ENCODE measurements around the gene APOL2. TPM values are rescaled to one million over a fixed set of nuclear protein-coding genes. Genes with fewer than 3 reads are reported as not detected.
"Not testable (repeated sequence)": the region's sequence is repeated elsewhere in the genome, so short reads cannot be mapped to it uniquely, and the experiment has no call there.

APOL2 gene
- total and polyA plus RNA-seq, 4 donors = 19.9 to 37.8 (median 30.0) TPM

DNA sequence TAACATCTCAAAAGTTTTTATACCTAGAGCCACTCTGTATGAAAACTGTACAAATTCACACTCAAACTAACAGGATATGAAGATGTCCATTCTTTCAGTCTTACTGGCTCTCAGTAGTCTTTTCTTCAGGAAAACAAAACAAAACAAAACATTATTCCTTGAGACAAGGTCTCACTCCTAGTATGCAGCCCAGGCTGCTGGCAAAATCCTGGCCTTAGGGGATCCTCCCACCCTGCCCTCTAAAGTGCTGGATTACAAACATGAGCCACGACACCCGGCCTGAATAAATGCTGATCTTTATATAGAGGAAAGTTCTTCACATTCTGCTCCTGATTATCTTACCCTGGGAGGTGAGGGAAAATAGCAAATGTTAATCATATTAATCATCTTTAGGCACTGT, 5.1 kb downstream of the APOL2 start:
- H3K9me3 ChIP-seq (ENCODE audit: control insufficient read depth, insufficient read depth, low read length) = no peaks in the 10 kb centered on the region
- no CpG with 5 or more reads among the region's 2 CpGs for WGBS (ENCODE audit: insufficient coverage)
- no peak overlapping the region for H3K27ac ChIP-seq (ENCODE audit: low read depth, low read length)
- no peak overlapping the region for H3K4me3 ChIP-seq (ENCODE audit: low read depth, low read length)
- H3K36me3 ChIP-seq (ENCODE audit: control insufficient read depth, insufficient read depth, low read length) = peaks cover 19% of the 10 kb centered on the region
- no peak for DNase-seq (ENCODE audit: low read depth in 4 of 6, low spot score in 6 of 6)
- no peaks in the 10 kb centered on the region for H3K27me3 ChIP-seq (ENCODE audit: control insufficient read depth, insufficient read depth, low read length)
- H3K4me1 ChIP-seq (ENCODE audit: control insufficient read depth, insufficient read depth, low read length) = peaks cover 33% of the 10 kb centered on the region

DNA sequence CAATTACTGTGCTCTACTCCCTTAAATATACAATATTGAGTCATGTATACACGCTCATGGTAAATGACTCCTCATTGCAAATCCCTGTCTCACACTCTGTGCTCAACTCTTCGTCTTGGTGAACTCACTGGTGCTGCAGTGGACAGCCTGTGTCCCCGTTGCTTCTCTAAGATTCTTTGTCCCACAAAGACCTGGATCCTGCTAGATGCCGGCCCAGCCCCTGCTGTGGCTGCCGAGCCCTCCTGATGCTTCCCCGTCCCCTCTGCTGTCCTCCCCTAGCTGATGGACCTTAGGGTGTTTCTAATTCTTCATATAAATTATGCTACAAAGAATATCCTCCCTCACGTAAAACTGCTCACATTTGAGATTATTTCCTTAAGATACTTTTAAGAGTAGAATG, 5.5 kb downstream of the APOL2 start:
- no peak for DNase-seq (ENCODE audit: low read depth in 4 of 6, low spot score in 6 of 6)
- 70% methylated on average over 3 of the region's 7 CpGs for WGBS (ENCODE audit: insufficient coverage)
- H3K9me3 ChIP-seq (ENCODE audit: control insufficient read depth, insufficient read depth, low read length) = no peaks in the 10 kb centered on the region
- H3K27ac ChIP-seq (ENCODE audit: low read depth, low read length) = no peak overlapping the region
- H3K36me3 ChIP-seq (ENCODE audit: control insufficient read depth, insufficient read depth, low read length) = peaks cover 19% of the 10 kb centered on the region
- H3K4me3 ChIP-seq (ENCODE audit: low read depth, low read length) = no peak overlapping the region
- no peaks in the 10 kb centered on the region for H3K27me3 ChIP-seq (ENCODE audit: control insufficient read depth, insufficient read depth, low read length)
- H3K4me1 ChIP-seq (ENCODE audit: control insufficient read depth, insufficient read depth, low read length) = peaks cover 31% of the 10 kb centered on the region

DNA sequence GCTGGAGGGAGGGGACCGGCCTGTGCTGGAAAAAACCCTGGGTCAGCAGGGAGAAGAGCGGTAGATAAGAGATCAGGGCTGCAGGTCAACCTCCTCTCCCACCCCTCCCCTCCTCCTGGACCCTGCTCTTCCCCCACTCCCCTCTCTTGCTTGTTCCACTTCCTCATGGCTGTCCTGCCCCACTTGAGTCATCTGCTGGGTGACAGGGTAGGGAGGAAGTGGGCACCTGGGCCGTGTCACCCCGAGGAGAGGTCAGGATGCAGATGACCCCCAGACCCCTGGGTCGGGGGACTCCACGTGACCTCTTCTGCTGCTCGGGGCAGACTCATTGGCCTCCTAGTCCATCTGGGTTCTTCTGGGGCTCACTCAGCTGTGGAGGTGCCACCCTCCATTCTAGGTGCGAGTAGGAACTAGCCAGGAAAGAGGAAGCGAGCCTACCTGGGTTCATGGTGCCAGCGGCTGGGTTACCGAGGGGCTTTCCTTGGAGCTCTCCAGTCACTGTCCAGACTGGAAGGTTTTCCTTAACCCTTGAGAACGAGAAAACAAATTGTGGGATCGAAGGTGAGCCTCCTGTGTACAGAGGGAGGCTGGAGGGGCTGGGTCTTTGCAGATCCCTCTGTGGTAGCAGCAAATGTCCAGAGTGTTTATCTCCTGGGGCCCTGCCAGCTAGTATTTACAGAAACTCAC, 6.5 kb downstream of the APOL2 start:
- no peak overlapping the region for H3K4me3 ChIP-seq (ENCODE audit: low read depth, low read length)
- 95% methylated on average over 10 of the region's 13 CpGs for WGBS (ENCODE audit: insufficient coverage)
- H3K9me3 ChIP-seq (ENCODE audit: control insufficient read depth, insufficient read depth, low read length) = no peaks in the 10 kb centered on the region
- peaks cover 23% of the 10 kb centered on the region for H3K4me1 ChIP-seq (ENCODE audit: control insufficient read depth, insufficient read depth, low read length)
- no peak overlapping the region for H3K27ac ChIP-seq (ENCODE audit: low read depth, low read length)
- no peaks in the 10 kb centered on the region for H3K27me3 ChIP-seq (ENCODE audit: control insufficient read depth, insufficient read depth, low read length)
- H3K36me3 ChIP-seq (ENCODE audit: control insufficient read depth, insufficient read depth, low read length) = peaks cover 19% of the 10 kb centered on the region
- no peak for DNase-seq (ENCODE audit: low read depth in 4 of 6, low spot score in 6 of 6)

DNA sequence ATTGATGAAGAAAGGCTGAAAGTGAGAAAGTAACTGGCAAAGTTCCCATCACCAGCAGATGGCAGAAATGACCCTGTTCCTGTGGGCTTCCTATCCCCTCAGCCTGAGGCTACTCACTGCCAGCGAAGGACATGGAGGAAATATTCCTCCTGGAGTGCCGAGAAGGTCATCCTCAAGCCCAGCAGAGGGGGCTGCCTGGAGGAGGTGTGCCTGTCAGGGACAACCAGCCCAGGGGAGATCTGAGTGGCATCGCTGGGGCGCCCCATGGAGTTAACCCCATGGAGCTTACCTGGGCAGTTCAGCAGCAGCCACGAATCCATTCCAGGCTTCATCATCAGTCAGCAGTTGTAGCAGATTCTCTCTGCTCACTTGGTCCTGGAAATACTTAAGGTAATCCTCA, 8.3 kb downstream of the APOL2 start:
- H3K36me3 ChIP-seq (ENCODE audit: control insufficient read depth, insufficient read depth, low read length) = peaks cover 19% of the 10 kb centered on the region
- not testable (repeated sequence) for H3K4me1 ChIP-seq (ENCODE audit: control insufficient read depth, insufficient read depth, low read length); H3K9me3 ChIP-seq (ENCODE audit: control insufficient read depth, insufficient read depth, low read length); H3K27me3 ChIP-seq (ENCODE audit: control insufficient read depth, insufficient read depth, low read length); H3K27ac ChIP-seq (ENCODE audit: low read depth, low read length); DNase-seq (ENCODE audit: low read depth in 4 of 6, low spot score in 6 of 6); H3K4me3 ChIP-seq (ENCODE audit: low read depth, low read length)
- WGBS (ENCODE audit: insufficient coverage) = 57% methylated on average over 3 of the region's 5 CpGs

DNA sequence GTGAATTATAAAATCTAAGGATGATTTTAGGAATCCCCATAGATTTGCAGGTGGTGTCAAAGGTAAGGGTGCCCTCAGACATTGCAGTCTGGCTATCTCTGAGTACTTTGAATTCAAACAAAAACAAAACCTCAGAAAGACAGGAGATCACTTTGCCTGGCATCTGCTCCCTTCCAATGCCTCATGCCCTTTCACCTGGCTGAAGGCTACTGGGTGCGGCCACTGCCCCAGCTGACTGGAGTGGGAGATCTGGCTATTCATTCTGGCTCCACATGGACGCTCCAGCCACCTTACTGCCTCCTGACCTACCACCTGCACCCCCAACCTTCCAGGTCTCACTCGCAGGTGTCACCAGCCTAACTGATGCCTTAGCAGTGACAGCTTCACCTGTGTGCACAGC, 9.7 kb downstream of the APOL2 start:
- not testable (repeated sequence) for H3K27ac ChIP-seq (ENCODE audit: low read depth, low read length); DNase-seq (ENCODE audit: low read depth in 4 of 6, low spot score in 6 of 6); H3K4me1 ChIP-seq (ENCODE audit: control insufficient read depth, insufficient read depth, low read length); H3K27me3 ChIP-seq (ENCODE audit: control insufficient read depth, insufficient read depth, low read length); H3K4me3 ChIP-seq (ENCODE audit: low read depth, low read length); H3K9me3 ChIP-seq (ENCODE audit: control insufficient read depth, insufficient read depth, low read length)
- H3K36me3 ChIP-seq (ENCODE audit: control insufficient read depth, insufficient read depth, low read length) = peaks cover 19% of the 10 kb centered on the region
- WGBS (ENCODE audit: insufficient coverage) = 100% methylated on average over 2 of the region's 3 CpGs

DNA sequence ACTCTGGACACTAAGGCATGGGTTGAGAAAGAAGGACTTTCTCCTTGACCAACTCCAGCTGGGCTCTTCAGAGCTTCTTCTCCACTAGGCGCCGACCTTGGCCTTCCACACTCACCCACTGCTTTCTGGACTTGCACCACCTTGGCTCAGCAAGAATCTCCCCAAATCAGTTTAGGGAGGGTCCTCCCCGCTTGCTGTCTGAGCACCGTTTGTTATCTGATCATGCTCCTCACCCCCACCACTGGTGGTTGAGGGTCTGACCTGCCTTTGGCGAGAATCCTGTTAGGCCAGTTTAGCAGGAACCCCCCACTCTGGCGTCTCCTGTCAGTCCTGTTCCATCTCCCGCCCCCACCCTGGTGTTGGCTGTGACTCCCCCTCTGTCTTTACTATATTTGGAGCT, 10.4 kb downstream of the APOL2 start:
- H3K27ac ChIP-seq (ENCODE audit: low read depth, low read length) = no peak overlapping the region
- peaks cover 19% of the 10 kb centered on the region for H3K36me3 ChIP-seq (ENCODE audit: control insufficient read depth, insufficient read depth, low read length)
- H3K9me3 ChIP-seq (ENCODE audit: control insufficient read depth, insufficient read depth, low read length) = no peaks in the 10 kb centered on the region
- H3K4me3 ChIP-seq (ENCODE audit: low read depth, low read length) = no peak overlapping the region
- peaks cover 4% of the 10 kb centered on the region for H3K4me1 ChIP-seq (ENCODE audit: control insufficient read depth, insufficient read depth, low read length)
- WGBS (ENCODE audit: insufficient coverage) = 72% methylated on average over 4 of the region's 7 CpGs
- DNase-seq (ENCODE audit: low read depth in 4 of 6, low spot score in 6 of 6) = no peak
- no peaks in the 10 kb centered on the region for H3K27me3 ChIP-seq (ENCODE audit: control insufficient read depth, insufficient read depth, low read length)

DNA sequence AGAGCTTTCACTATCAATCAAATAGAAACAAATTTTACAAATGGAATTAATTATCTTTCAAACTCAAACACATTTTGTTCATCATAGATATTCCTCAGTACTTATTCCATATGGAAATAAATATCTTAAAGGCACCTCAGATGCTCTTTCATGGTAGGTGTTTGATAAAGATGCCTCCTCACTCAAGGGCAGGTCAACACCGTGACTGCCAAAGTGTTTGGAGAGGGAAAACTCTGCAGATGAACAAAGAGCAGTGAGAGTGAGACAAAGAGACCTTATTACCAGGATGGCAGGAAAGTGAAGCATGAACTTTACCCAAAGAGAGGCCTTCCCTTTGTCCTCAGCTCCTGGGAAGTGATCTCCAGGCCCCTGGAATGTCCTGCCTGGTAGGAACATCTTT, 11.0 kb downstream of the APOL2 start:
- H3K4me3 ChIP-seq (ENCODE audit: low read depth, low read length); H3K27me3 ChIP-seq (ENCODE audit: control insufficient read depth, insufficient read depth, low read length); H3K4me1 ChIP-seq (ENCODE audit: control insufficient read depth, insufficient read depth, low read length); H3K9me3 ChIP-seq (ENCODE audit: control insufficient read depth, insufficient read depth, low read length); H3K27ac ChIP-seq (ENCODE audit: low read depth, low read length); DNase-seq (ENCODE audit: low read depth in 4 of 6, low spot score in 6 of 6): not testable (repeated sequence)
- no CpG with 5 or more reads among the region's 1 CpG for WGBS (ENCODE audit: insufficient coverage)
- H3K36me3 ChIP-seq (ENCODE audit: control insufficient read depth, insufficient read depth, low read length) = peaks cover 19% of the 10 kb centered on the region

DNA sequence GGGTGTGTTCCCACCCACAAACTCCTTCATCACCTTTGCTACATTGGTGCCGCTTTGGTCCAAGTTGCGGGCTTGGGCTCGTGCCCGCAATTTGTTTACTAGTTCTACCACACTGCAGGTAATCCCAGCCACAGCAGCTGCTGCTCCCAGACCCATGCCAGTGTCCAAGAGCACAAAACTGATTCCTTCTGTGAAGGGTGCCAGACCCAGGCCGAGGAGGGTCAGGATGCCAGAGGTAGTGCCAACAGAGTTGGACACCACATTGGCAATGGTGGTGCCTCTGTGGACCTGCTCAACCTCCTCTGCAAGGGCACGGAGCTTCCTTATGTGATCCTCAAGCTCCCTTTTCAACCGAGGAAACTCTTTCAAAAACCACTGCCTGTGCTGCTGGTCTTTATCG, 11.5 kb downstream of the APOL2 start:
- Histone ChIP-seq H3K4me1 (ENCODE audit: control insufficient read depth, insufficient read depth, low read length) (peaks cover 4% of the 10 kb centered on the region), H3K27ac (ENCODE audit: low read depth, low read length) (no peak overlapping the region), H3K9me3 (ENCODE audit: control insufficient read depth, insufficient read depth, low read length) (no peaks in the 10 kb centered on the region), H3K27me3 (ENCODE audit: control insufficient read depth, insufficient read depth, low read length) (no peaks in the 10 kb centered on the region), H3K4me3 (ENCODE audit: low read depth, low read length) (no peak overlapping the region), H3K36me3 (ENCODE audit: control insufficient read depth, insufficient read depth, low read length) (peaks cover 17% of the 10 kb centered on the region)
- no peak for DNase-seq (ENCODE audit: low read depth in 4 of 6, low spot score in 6 of 6)
- 95% methylated on average over 6 of the region's 8 CpGs for WGBS (ENCODE audit: insufficient coverage)

DNA sequence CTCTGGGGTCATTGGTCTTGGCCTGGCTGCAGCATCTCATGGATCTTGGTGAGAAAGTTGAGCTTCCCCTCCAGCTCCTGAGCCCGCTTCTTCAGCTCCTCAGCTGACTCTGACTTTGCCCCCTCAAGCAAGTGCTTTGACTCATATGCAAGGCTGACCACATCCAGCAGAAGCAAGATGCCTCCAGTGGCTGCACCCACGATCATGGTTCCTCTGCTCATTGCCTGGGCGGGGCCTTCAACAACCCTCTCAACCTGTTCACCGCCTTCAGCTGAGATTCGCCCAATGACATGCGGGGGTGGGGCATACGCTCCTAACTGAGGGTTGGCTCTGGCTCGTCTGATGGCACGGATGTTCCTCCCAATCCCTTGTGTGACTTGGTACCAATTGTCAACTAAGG, 11.9 kb downstream of the APOL2 start:
- WGBS (ENCODE audit: insufficient coverage) = 92% methylated on average over 5 of the region's 9 CpGs
- no peak for DNase-seq (ENCODE audit: low read depth in 4 of 6, low spot score in 6 of 6)
- Histone ChIP-seq H3K9me3 (ENCODE audit: control insufficient read depth, insufficient read depth, low read length) (no peaks in the 10 kb centered on the region), H3K4me1 (ENCODE audit: control insufficient read depth, insufficient read depth, low read length) (peaks cover 4% of the 10 kb centered on the region), H3K36me3 (ENCODE audit: control insufficient read depth, insufficient read depth, low read length) (peaks cover 12% of the 10 kb centered on the region), H3K27ac (ENCODE audit: low read depth, low read length) (no peak overlapping the region), H3K4me3 (ENCODE audit: low read depth, low read length) (no peak overlapping the region), H3K27me3 (ENCODE audit: control insufficient read depth, insufficient read depth, low read length) (no peaks in the 10 kb centered on the region)

DNA sequence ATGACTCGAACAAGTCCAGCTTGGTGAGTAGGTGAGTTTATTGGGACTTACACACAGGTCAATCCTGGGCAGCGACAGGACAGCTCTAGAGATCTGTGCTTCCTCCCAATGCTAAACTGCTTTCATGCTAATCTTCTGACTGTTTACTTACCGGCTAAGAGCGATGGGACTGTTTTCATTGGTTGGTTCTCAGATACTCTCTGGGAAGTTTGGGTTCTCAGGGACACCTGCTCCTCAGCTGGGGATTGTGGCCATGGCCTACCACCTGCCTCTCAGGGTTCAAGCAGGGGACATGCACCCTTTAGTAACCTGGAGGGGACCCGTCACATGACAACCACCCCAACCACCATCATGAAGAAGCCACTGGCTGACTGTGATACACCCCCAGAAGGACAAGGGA, 13.1 kb downstream of the APOL2 start:
- H3K4me3 ChIP-seq (ENCODE audit: low read depth, low read length) = no peak overlapping the region
- DNase-seq (ENCODE audit: low read depth in 4 of 6, low spot score in 6 of 6) = no peak
- peaks cover 11% of the 10 kb centered on the region for H3K36me3 ChIP-seq (ENCODE audit: control insufficient read depth, insufficient read depth, low read length)
- no peak overlapping the region for H3K27ac ChIP-seq (ENCODE audit: low read depth, low read length)
- H3K4me1 ChIP-seq (ENCODE audit: control insufficient read depth, insufficient read depth, low read length) = peaks cover 4% of the 10 kb centered on the region
- H3K9me3 ChIP-seq (ENCODE audit: control insufficient read depth, insufficient read depth, low read length) = no peaks in the 10 kb centered on the region
- no peaks in the 10 kb centered on the region for H3K27me3 ChIP-seq (ENCODE audit: control insufficient read depth, insufficient read depth, low read length)
- 92% methylated on average over 2 of the region's 5 CpGs for WGBS (ENCODE audit: insufficient coverage)
